Measurements from ENCODE around the gene JAK1.
"Not testable (repeated sequence)": the region's sequence is repeated elsewhere in the genome, so short reads cannot be mapped to it uniquely, and the experiment has no call there.

The JAK1 gene

DNA sequence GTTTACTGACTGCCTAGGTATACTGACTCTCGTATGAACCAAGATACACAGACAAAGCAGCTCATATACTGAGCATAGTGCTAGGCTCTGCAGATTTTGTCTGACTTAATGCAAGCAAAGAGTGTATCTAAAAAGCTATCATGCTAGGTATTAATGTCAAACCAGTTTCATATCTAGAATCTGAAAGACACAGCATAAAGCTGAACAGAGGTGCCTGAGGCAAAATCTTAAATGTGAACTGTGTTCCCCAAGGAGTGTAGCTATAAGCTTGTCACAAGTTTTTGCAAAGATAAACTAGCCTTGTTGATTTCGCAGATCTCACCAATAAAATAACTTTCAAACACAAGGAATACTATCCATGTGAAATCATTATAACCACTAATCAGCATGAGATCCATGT lies 18.1 kb downstream of the JAK1 start:
- no peak for DNase-seq

DNA sequence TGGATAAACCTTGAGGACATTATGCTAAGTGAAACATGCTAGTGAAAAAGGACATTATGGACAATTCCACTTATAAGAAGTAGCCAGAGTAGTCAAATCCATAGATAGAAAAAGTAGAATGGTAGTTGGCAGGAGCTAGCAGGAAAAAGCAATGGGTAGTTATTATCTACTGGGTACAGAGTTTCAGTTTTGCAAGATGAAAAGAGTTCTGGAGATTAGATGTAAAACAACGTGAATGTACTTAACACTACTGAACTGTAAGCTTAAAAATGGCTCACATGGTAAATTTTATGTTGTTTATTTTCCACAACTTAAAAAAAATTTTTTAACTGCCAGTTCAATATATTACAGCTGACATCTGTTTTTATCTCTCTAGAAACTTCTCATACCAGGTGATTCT lies 19.4 kb downstream of the JAK1 start:
- DNase-seq, result no peak

DNA sequence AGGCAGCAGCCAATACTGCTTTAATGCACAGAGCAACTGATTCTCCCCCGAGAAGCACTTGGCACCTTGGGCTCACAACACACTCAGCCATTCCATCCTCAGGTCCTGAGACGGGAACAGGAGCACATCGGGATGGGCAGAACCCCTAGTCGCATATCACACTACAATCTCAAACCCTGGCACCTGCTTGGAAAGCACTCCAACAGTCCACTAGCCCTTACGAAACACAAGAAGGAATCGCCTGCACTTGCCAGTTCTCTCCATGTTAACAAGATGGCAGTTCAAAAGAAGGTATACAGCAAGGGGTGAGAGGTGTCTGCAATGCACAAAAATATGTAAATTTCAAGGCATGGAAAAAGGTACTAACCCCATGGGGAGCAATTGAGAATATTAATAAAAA lies 21.4 kb downstream of the JAK1 start:
- no peak for DNase-seq

DNA sequence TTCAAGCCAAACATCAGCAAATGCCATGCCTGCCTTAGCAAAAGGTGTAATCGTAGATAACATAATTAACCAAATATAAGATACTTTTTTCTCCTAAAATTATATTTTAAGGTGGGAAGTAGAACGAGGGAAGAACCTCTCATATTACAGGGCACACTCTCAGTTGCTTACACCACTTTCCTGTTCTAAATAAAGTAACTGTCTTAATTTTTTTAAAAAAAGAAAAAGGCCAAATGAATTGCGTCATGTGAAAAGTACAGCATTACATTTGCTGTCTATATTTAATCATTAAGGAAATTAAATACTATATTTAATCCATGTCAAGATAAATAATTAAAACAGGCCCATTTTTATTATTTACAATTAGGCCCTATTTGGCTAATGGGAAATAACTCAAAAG lies 23.7 kb downstream of the JAK1 start:
- no peak for DNase-seq

DNA sequence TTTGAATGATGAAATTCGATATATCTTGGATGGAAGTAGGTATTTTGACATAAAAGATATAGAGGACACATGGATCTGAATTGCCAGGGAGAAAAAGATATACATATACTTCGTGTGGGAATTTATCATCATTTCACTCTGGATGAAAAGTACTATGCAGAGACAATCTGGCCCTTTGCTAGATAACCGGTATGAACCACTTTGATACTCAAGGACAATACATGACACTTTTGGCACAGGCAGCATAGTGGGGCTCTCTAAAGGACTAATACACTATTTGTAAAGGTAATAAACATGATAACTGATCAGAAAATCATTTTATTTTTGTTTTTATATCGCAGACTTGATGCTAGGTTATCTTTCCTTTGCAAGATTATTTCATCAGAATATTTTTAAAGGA lies 24.2 kb downstream of the JAK1 start:
- no peak for DNase-seq

DNA sequence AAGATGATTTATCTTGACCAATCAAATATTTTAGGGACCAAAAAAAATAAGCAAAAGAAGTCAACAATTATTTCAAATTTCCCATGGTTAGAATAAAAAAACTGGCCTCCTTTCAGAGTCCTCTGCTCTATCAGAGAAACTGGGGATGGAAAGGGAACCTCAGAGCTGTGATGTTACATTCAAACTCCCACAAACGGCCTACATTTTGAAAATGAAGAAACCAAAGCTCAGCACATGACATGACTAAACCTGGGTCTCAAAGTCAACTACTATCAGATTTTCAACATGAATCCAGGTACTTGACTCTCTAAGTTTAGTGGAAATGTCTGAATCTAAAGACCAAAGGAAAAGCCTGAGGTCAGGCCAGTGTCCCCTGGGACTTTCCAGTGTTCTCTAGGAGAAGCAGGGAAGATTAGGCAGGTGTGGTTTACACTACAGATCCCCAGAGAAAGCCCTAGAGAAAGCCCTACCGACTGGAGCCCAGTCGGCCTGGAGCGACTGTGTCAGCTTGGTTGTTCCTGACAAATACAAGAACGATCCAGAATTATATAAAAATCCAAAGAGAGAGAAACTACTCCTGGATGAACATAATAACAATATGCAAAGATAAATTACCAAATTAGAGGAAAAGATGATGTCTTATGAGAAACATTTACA lies 24.8 kb downstream of the JAK1 start:
- DNase-seq, result no peak

DNA sequence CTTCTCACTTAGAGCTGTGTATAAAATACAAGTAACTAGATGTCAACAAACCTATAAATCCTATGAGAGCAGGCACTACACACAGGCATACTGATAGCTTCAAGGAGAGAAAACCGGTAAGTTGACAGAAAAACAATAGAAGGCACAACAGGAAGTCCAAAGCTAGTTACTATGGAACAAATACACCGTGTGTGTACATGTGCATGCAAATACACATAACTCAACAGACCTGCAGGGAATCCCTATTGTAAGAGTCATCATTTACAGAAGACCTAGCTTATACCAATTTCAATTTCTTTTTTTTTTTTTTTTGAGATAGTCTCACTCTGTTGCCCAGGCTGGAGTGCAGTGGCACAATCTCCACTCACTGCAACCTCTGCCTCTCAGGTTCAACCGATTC lies 26.3 kb downstream of the JAK1 start:
- DNase-seq, result no peak

DNA sequence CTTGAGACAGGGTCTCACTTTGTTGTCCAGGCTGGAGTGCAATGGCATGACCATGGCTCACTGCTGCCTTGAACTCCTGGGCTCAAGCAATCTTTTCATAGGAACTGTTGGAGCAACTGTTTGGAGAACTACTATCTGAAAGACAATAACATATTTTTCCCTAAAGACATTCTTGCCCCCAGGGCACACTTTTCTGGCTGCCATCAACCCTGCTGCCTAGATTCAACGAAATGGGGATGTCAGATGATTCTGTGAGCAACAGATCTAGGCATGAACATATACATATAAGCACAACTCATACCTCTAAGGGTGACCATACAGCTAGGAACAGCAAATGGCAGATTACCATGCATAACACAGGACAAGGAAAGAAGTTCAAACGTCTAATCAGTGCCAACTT lies 27.4 kb downstream of the JAK1 start:
- no peak for DNase-seq

DNA sequence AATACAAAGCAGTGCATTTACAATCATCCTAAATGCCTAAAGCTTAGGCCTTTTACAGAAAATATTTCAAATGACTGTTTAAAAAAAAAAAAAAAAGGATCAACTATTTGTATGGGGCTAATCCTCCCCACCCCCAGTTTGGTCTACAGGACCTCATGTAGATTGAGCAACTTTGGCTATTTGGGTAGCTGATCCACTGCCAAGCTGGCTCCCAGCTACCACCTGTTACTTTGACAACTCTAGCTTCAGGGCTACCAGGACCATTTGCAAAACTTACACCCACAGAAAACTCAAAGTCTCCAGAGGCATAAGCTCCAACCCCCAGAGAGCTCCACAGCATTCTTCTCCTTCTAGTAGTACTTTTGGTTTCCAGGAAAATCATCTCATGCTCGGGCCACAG lies 29.4 kb downstream of the JAK1 start:
- DNase-seq, result no peak

DNA sequence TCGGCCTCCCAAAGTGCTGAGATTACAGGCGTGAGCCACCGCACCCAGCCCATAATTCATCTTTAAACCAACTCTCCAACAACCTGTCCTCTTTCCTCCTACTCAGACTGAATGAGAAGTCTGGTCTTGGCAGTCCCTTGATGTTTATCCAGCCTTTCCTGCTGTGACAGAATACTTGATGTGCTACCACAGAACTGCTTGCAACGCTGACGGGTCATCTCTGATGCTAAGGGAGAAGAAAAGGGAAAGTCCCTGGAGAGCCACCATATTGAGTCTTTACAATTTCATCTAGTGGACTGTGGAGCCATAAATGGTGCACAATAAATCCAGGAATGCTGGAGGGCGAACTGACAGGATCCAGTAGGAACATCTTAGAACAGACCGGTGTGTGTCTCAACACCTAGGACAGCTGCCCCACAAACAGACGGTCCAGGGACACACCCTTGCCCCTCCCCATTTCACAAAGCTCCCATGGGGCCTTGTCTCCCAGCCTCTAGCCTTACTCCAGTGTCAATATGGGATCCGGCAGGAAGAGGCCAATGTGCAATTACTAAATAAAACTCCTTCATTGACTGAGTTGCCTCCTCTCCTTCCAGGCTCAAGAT lies 30.7 kb downstream of the JAK1 start:
- no peak for DNase-seq

DNA sequence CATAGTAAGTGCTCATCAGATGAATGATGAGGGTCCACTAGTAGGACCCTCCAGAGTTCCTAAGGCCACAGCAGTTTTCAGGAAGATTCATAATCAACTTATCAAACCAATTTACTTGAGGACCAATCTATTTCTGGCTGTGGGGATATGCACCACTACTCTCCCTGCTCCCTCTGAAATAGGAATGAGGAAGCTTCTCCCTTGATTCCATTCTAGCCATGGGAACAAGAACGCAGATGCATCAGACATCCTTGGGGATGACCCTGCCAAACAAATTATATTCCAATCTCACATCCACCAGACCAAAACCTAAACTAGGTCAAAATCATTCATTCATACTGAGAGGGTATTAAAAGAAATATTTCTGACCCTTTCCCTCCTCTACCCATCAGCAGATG lies 31.5 kb downstream of the JAK1 start:
- DNase-seq, result no peak

DNA sequence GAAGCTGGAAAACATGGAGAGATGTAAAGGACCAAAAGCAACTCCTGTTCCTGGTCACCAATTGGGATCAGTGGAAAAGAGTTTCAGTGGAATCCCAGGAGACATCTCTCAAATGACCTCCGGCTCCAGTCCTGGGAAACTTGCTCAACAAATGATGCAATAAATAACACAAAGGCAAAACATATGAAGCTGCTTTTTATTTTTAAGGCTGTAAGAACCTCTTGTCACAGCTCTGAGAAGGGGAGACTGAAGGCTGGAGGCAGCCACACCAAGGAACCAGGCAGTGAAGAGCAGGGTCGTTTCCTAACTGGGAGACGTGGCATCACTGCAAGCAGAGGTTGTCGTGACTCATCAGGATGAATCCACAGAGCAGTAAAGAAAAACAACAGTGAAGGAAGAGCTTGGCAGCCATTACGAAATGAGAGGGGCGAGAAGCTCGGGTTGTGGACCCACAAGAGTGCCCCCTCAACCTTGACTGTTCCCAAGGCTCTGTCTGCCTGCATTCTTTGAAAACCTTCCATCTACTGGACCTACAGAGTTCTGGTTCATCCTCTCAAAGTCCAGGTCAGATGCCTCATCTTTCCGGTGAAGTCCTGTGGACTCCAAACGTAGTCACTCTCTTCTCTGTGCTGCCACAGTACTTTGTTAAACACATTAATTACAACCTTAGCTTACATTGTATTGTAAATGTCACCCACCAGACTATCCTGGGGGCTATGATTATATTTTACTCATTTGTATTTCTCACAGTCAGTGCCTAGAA lies 32.1 kb downstream of the JAK1 start:
- no peak for DNase-seq

DNA sequence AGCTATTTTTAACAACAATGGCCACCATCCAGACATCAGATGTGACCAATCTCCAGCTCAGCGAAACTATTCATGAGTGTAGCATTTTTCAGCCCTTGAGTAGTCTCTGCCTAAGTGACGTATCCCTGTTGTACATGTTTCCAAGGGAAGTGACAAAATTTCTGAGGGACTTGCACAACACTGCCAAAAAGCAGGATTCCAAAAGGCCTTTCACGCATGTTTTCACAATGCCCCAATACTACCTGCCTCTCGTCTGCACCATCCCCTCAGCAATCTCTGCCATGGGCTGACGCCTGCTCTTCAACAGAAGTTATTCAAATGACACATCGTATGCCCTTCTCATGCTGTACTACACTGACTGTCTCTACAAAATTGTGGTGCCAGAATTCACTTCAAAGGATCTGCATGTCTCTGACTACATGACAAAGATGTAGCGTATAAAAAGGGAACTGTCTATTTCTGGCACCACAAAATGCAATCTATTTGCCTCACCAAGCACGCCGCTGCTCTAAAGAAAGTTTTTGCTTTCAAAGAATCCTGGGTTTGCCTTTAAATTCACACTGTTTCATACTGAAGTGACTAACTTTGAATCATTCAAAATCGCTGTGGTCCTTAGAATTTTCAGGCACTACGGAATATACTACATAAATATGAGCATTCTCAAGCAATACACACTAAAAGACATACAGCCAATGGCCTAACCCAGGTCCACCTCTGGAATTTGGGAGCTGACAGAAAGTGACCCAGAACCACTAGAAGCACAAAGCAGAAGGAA lies 32.9 kb downstream of the JAK1 start:
- DNase-seq, result no peak

DNA sequence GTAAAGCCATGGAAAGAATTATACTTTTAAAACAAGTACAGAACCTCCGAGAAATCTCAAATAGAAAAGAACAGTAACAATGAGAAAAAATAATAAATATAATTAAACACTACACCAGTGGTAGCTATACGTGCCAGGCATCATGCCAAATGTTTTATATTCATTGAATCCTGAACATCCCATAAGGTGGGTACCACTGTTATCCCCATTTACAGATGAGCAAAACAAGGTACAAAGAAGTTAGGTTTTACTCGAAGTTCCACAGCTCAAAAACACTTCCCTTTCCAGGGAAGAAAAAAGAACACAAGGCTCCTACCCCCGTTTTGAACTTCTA lies 33.4 kb downstream of the JAK1 start:
- no peak for DNase-seq

DNA sequence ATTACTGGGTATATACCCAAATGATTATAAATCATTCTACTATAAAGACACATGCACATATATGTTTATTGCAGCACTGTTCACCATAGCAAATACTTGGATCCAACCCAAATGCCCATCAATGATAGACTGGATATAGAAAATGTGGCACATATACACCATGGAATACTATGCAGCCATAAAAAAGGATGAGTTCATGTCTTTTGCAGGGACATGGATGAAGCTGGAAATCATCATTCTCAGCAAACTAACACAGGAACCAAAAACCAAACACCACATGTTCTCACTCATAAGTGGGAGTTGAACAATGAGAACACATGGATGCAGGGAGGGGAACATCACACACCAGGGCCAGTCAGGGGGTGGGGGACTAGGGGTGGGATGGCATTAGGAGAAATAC lies 35.7 kb downstream of the JAK1 start:
- not testable (repeated sequence) for DNase-seq

DNA sequence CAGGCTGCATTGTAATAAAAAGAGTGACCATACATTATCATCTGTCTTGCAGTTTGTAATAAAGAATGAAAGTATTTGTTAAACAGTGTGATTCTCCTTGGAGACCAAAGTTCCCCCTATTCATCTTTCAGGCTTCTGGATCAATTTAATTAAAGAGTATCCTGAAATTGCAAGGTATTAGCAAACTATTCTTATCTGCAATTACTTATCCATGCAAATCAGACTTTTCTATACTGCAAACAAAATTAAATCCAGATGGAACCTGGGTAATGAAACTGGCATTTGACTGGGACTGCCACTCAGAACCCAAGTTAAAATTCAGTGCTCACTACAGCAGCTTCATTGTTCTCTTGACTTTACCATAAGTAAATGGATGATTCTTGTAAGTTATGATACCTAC lies 37.1 kb downstream of the JAK1 start:
- DNase-seq, result no peak

DNA sequence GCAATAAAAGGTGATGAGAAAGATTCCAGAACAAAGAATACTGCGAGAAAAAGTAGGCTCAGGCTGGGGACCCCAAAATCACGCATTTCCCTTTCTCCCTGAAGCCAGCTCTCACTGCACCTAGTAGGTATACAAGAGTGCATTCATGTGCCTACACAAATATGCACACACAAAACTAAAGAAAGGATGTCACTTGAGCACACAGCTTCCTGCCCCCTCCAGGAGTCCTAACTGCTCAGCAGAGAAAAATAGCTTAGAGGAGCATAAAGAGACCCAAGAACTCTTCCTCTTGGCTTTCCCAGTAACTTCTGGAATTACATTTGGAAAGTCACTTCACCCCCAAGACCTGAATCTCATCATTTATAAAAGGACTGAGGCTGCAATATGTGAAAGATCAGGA lies 38.0 kb downstream of the JAK1 start:
- no peak for DNase-seq

DNA sequence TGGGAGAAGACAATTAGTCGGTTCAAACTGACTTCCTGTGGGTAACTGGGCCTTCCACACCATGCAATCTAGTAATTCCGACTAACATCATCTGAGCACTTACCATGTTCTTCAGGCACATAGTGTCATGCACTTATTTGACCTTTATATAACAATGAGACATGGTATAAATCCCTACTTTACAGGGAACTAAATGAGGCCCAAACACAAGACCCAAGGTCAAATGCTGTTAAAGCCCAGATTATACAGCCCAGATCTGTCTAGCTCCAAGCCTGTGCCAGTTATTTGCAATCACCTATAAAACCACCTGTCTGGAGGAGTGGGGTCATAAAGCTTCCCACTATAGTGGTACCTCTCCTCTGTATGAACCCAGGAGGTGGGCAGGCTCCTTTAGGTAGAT lies 40.8 kb downstream of the JAK1 start:
- no peak for DNase-seq

DNA sequence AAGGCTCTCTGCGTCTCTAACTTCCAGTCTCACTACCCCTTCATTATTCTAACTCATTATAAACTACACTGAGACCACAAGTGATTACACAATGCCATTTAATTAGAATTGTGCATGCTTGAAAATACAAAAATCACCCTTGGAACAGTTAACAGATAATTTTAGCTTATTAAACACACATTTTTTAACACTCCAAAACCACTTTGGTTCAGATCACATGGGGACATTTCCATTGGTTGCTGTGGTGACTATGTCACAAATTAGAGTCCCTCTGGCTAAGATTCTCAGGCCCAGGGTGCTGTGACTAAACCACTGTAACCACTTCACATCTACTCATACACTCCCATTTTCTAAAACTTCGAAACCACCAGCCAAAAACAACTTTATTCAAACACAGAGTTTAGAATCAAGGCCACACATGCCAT lies 43.0 kb downstream of the JAK1 start:
- no peak for DNase-seq

DNA sequence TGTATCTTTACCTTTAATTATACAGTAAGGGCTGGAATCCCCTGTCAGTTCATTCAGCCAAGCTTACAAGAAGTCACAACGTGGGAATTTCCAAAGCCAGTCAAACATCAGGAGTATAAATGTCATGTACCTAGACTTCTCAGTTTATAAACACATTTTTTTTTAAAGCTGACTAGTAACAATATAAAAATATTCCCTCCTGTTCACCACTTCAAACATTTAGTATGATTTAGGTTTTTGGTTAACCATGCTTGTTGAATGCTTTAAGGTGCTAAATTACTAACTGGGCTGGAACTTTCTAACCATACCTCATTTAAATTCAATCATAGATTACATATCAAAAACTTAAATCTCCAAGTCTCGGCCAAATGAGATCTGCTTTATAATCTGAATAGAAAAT lies 44.0 kb downstream of the JAK1 start:
- no peak for DNase-seq

DNA sequence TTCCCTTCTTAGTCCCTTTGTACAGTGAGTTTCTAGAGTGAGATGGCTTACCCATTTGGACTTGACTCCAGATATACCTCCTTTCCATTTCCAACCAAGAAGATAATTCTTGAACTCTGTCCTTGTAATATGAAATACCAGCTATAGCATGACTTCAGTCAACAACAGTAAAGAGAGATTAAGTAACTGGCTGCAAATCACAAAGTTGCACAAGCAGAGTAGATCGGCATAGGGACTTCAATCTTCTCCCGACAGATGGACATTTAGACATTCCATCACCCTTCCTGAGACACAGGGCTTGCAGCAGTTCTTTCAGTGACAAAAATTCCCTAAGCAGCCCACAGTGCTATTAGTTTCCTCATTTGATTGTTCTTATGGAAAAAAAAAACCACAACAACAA lies 44.6 kb downstream of the JAK1 start:
- DNase-seq, result no peak

DNA sequence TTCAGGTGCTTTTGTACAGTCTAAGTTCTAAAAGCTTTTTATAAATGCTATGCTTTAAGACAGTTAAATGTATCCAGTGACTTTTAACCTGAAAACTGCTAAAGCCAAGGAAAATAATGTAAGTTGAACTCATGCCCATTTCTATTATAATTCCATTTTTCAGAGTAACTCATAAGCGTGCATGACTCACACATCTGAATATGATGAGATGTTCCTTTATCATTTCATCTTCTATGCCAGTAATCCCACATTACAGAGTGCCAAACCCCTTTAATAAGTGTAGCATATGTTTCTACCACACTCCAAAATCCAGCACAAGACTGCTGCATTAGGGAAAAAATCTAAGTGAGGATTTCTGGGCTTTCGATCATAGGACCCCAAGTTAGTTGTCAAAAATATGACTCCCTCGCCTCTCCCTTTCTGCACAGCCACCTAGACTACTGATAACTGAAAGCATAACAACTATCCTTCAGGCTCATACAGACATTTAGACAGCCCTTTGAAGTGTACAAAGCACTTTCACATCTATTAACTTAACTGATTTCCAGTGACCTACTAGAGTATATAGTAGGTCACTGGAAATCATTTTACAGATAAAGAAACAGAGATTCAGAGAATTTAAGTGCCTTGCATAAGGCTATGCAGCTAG lies 45.3 kb downstream of the JAK1 start:
- no peak for DNase-seq

DNA sequence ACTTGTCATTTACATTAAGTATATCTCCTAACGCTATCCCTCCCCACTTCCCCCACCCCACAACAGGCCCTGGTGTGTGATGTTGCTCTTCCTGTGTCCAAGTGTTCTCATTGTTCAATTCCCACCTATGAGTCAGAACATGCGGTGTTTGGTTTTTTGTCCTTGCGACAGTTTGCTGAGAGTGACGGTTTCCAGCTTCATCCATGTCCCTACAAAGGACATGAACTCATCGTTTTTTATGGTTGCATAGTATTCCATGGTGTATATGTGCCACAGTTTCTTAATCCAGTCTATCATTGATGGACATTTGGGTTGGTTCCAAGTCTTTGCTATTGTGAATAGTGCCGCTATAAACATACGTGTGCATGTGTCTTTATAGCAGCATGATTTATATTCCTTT lies 47.2 kb downstream of the JAK1 start:
- DNase-seq, result not testable (repeated sequence)

Data from cortex of kidney (tissue), 1 donor.